ENCODE results near the gene COL4A2. TPM values are rescaled to one million over a fixed set of nuclear protein-coding genes. Genes with fewer than 3 reads are reported as not detected.
A peak's percentile ranks its signal among the peaks of the same experiment; 100 is the strongest.
"Not testable (repeated sequence)": the region's sequence is repeated elsewhere in the genome, so short reads cannot be mapped to it uniquely, and the experiment has no call there.

The COL4A2 gene
- total and polyA plus RNA-seq, 12 donors: 70.9 to 1,589 (median 171) TPM

DNA sequence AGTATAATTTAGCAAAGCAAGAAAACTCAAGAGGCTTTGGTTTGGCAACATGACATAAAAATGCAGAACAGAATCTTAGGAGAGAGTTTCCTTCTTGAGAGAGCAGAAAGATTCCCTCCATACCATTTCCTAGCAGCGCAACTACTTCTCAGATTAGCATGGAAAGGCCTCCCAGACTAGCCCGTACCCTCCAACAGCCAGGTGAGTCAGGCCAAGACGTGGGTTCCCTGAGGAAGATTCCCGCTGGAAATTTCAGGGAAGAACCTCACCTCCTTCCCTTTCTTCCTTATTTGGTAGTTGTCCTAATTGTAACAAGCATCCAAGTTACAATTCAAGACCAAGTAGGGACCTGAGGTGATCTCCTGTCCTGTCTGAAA, 12.3 kb downstream of the COL4A2 start:
- no peaks in the 10 kb centered on the region for H3K4me1 ChIP-seq (replicated peaks in 1 of 2)
- intact Hi-C loops (cut with DNase I): no loop called here
- TF ChIP-seq CTCF (IDR thresholded peaks at IDR 0.05) (no peak), POLR2A (IDR thresholded peaks at IDR 0.05) (no peak)

GRCh38 chr13:110319774-110320509, 12.9 kb downstream of the COL4A2 start:
- H3K9me3 ChIP-seq (replicated peaks in 1 of 3): no peaks in the 10 kb centered on the region
- DNase-seq: peak in 1 of 7 donors; percentile 29
- H3K36me3 ChIP-seq (replicated peaks in 1 of 2): no peaks in the 10 kb centered on the region
- WGBS, 4 donors: 58 to 87% (median 76%) methylated on average over 12 to 19 of the region's 19 CpGs
- H3K27ac ChIP-seq: peak overlapping the region in 2 of 5 donors; percentile 52 to 85
- no peaks in the 10 kb centered on the region for H3K4me1 ChIP-seq (replicated peaks in 1 of 2)
- intact Hi-C loops (cut with DNase I): no loop called here
- H3K27me3 ChIP-seq: no peaks in the 10 kb centered on the region
- TF ChIP-seq POLR2A (IDR thresholded peaks at IDR 0.05): peak in 1 of 2 donors; percentile 29
- no peak for TF ChIP-seq CTCF (IDR thresholded peaks at IDR 0.05)
- no peak overlapping the region for H3K4me3 ChIP-seq

More for the DNA sequence above, 12.3 kb downstream of the COL4A2 start:
- Histone ChIP-seq H3K27me3 (no peaks in the 10 kb centered on the region), H3K9me3 (replicated peaks in 1 of 3) (no peaks in the 10 kb centered on the region), H3K36me3 (replicated peaks in 1 of 2) (no peaks in the 10 kb centered on the region), H3K4me3 (no peak overlapping the region), H3K27ac (peak overlapping the region in 2 of 5 donors; percentile 52 to 85)
- 60 to 76% (median 63%) methylated on average over 4 of the region's 4 CpGs for WGBS, 4 donors
- DNase-seq: no peak

DNA sequence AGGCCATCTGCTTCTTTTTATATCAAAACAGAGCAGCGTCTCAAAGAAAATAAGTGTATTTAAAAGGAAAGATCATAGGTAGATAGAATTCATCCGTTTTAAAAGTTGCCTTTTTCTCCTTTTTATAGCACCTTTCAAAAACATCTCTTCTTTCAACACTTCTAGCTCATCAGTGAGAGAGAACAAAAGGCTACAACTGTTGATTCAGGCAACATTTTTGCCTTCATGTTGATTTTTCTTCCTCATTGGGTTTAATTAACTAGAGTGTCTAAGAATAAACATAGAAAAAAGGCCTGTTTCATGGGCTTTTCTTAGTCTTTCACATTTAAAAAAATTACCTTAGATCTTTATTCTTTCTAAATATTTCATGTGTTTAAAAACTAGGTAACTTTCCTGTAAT, 13.6 kb downstream of the COL4A2 start:
- no peak overlapping the region for H3K4me3 ChIP-seq
- no peaks in the 10 kb centered on the region for H3K36me3 ChIP-seq (replicated peaks in 1 of 2)
- intact Hi-C loops (cut with DNase I): no loop called here
- 57 to 66% (median 62%) methylated on average over 2 of the region's 2 CpGs for WGBS, 4 donors
- peak overlapping the region in 1 of 5 donors; percentile 85 for H3K27ac ChIP-seq
- DNase-seq: no peak
- H3K9me3 ChIP-seq (replicated peaks in 1 of 3): no peaks in the 10 kb centered on the region
- no peaks in the 10 kb centered on the region for H3K4me1 ChIP-seq (replicated peaks in 1 of 2)
- H3K27me3 ChIP-seq: no peaks in the 10 kb centered on the region
- TF ChIP-seq CTCF (IDR thresholded peaks at IDR 0.05): no peak
- TF ChIP-seq POLR2A (IDR thresholded peaks at IDR 0.05): no peak

- H3K9me3 ChIP-seq (replicated peaks in 1 of 3); intact Hi-C loops (cut with DNase I); H3K4me3 ChIP-seq; H3K4me1 ChIP-seq (replicated peaks in 1 of 2); H3K36me3 ChIP-seq (replicated peaks in 1 of 2); H3K27me3 ChIP-seq; DNase-seq; H3K27ac ChIP-seq: not testable (repeated sequence)
- 64 to 81% (median 80%) methylated on average over 3 of the region's 3 CpGs for WGBS, 4 donors
These were observed 14.5 kb downstream of the COL4A2 start for GRCh38 chr13:110321573-110321972.
